ENCODE results near the gene SRSF4. TPM values are rescaled to one million over a fixed set of nuclear protein-coding genes. Genes with fewer than 3 reads are reported as not detected.

Gene SRSF4
- total and polyA plus RNA-seq, 4 donors: 56.7 to 69.3 (median 67.7) TPM

DNA sequence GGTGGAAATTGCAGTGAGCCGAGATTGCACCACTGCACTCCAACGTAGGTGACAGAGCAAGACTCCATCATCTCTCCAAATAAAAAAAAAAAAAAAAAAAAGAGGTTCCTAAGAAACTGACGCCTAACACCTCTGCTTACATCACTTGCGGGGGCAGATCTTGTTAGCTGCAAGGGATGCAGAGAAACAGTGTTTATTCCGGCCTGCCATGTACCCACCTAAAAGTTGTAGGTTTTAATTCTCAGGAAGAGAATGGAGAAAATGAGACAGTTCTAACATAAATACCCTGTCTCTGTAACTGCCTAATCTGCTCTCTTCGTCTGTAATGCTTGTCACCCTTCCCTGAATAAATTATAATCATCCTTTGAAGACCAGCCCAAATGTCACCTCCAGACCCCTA lies 9.0 kb upstream of the SRSF4 start:
- Histone ChIP-seq H3K27ac (ENCODE audit: low read depth in 1 of 2, low read length in 1 of 2) (no peak overlapping the region), H3K27me3 (ENCODE audit: control insufficient read depth in 3 of 3, insufficient read depth in 3 of 3, low read length in 2 of 3) (no peaks in the 10 kb centered on the region), H3K9ac (ENCODE audit: insufficient read depth in 1 of 2, low read length in 2 of 2) (no peak overlapping the region), H3K9me3 (ENCODE audit: control insufficient read depth in 4 of 4, insufficient read depth in 3 of 4, low read length in 3 of 4) (no peaks in the 10 kb centered on the region), H3K4me3 (no peak overlapping the region), H3K4me1 (ENCODE audit: control insufficient read depth in 5 of 5, insufficient read depth in 5 of 5, low read length in 5 of 5) (no peaks in the 10 kb centered on the region), H3K36me3 (ENCODE audit: control insufficient read depth in 4 of 4, insufficient read depth in 4 of 4, low read length in 4 of 4) (peaks cover 0 to 19% (median 8%) of the 10 kb centered on the region in 4 donors)
- DNase-seq (no peak), ATAC-seq (ENCODE audit: insufficient read depth, low FRiP score) (no peak)
- 94 to 95% methylated on average over 6 of the region's 6 CpGs for WGBS, 2 donors
- TF ChIP-seq, protein P1, sequence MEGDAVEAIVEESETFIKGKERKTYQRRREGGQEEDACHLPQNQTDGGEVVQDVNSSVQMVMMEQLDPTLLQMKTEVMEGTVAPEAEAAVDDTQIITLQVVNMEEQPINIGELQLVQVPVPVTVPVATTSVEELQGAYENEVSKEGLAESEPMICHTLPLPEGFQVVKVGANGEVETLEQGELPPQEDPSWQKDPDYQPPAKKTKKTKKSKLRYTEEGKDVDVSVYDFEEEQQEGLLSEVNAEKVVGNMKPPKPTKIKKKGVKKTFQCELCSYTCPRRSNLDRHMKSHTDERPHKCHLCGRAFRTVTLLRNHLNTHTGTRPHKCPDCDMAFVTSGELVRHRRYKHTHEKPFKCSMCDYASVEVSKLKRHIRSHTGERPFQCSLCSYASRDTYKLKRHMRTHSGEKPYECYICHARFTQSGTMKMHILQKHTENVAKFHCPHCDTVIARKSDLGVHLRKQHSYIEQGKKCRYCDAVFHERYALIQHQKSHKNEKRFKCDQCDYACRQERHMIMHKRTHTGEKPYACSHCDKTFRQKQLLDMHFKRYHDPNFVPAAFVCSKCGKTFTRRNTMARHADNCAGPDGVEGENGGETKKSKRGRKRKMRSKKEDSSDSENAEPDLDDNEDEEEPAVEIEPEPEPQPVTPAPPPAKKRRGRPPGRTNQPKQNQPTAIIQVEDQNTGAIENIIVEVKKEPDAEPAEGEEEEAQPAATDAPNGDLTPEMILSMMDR (IDR thresholded peaks at IDR 0.05; ENCODE audit: control extremely low read depth, extremely low read depth): no peak

DNA sequence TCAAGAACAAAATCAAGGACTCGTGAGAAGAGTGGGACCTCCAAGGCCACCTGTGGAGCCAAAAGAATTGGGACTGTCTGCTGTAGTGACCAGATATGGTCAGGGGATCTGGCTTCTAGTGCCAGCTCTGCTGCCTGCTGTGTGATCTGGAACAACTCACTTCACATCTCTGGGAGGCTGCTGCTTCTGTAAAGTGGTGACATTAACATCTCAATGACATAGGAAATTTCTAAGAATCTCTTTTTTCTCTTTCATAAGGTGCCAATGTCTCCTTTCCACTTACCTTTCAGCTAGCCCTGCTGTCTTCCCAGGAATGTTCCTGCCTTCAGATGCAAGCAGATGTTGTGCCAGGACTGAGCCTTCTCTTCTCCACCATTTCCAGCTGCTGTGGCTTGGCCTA lies 5.0 kb upstream of the SRSF4 start:
- ATAC-seq (ENCODE audit: insufficient read depth, low FRiP score): no peak
- H3K9me3 ChIP-seq (ENCODE audit: control insufficient read depth in 4 of 4, insufficient read depth in 3 of 4, low read length in 3 of 4): no peaks in the 10 kb centered on the region
- TF ChIP-seq, protein P1 (IDR thresholded peaks at IDR 0.05; ENCODE audit: control extremely low read depth, extremely low read depth): no peak
- H3K4me3 ChIP-seq: no peak overlapping the region
- DNase-seq: no peak
- H3K27ac ChIP-seq (ENCODE audit: low read depth in 1 of 2, low read length in 1 of 2): no peak overlapping the region
- no peaks in the 10 kb centered on the region for H3K27me3 ChIP-seq (ENCODE audit: control insufficient read depth in 3 of 3, insufficient read depth in 3 of 3, low read length in 2 of 3)
- no peaks in the 10 kb centered on the region for H3K36me3 ChIP-seq (ENCODE audit: control insufficient read depth in 4 of 4, insufficient read depth in 4 of 4, low read length in 4 of 4)
- 96 to 97% methylated on average over 1 of the region's 1 CpG for WGBS, 2 donors
- H3K9ac ChIP-seq (ENCODE audit: insufficient read depth in 1 of 2, low read length in 2 of 2): no peak overlapping the region
- peaks cover 0 to 9% (median 4%) of the 10 kb centered on the region in 5 donors for H3K4me1 ChIP-seq (ENCODE audit: control insufficient read depth in 5 of 5, insufficient read depth in 5 of 5, low read length in 5 of 5)

DNA sequence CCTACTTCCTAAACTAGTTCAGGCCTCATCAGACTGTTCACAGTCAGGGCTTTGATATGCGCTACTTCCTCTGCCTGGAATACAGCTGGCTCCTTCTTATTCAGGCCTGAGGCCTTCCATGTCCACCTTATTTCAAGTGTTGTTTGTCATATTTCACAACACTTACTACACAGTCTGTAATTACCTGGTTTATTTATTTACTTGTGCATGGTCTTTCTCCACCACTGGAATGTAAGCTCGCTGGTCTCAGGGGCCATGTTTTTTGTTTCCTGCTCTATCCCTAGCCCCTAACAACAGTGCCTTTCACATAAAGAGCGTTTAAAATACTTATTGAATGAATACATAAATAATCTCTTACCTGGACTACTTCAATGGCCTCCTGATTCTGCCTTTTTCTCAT lies 4.6 kb upstream of the SRSF4 start:
- Histone ChIP-seq H3K9me3 (ENCODE audit: control insufficient read depth in 4 of 4, insufficient read depth in 3 of 4, low read length in 3 of 4) (no peaks in the 10 kb centered on the region), H3K27ac (ENCODE audit: low read depth in 1 of 2, low read length in 1 of 2) (peak overlapping the region in 1 of 2 donors; percentile 35), H3K36me3 (ENCODE audit: control insufficient read depth in 4 of 4, insufficient read depth in 4 of 4, low read length in 4 of 4) (peaks cover 0 to 3% (median 0%) of the 10 kb centered on the region in 4 donors), H3K9ac (ENCODE audit: insufficient read depth in 1 of 2, low read length in 2 of 2) (no peak overlapping the region), H3K4me1 (ENCODE audit: control insufficient read depth in 5 of 5, insufficient read depth in 5 of 5, low read length in 5 of 5) (peaks cover 0 to 9% (median 4%) of the 10 kb centered on the region in 5 donors), H3K4me3 (no peak overlapping the region), H3K27me3 (ENCODE audit: control insufficient read depth in 3 of 3, insufficient read depth in 3 of 3, low read length in 2 of 3) (no peaks in the 10 kb centered on the region)
- no peak for ATAC-seq (ENCODE audit: insufficient read depth, low FRiP score)
- DNase-seq: no peak
- TF ChIP-seq, protein P1 (IDR thresholded peaks at IDR 0.05; ENCODE audit: control extremely low read depth, extremely low read depth): no peak
- 74 to 83% methylated on average over 3 of the region's 3 CpGs for WGBS, 2 donors

DNA sequence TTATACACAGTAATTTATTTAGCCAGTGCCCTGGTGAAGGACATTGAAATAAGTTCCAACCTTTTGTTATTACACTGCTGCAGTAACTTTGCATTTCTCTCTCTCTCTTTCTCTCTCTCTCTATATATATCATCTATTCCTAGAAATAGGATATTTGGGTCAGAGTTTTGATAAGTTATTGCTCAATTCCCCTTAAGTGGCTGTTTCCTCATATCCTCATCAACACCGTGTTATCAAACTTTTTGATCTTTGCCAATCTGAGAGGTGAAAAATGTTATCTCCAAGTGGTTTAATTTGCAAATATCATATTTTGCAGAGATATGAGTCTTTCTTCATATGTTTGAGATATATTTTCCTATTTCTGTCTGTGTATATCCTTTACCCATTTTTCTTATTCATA lies 1.6 kb upstream of the SRSF4 start:
- WGBS, 2 donors: 17 to 34% methylated on average over 1 of the region's 1 CpG
- peak overlapping the region in 1 of 2 donors; percentile 49 for H3K9ac ChIP-seq (ENCODE audit: insufficient read depth in 1 of 2, low read length in 2 of 2)
- H3K27ac ChIP-seq (ENCODE audit: low read depth in 1 of 2, low read length in 1 of 2): no peak overlapping the region
- DNase-seq (no peak), ATAC-seq (ENCODE audit: insufficient read depth, low FRiP score) (no peak)
- H3K36me3 ChIP-seq (ENCODE audit: control insufficient read depth in 4 of 4, insufficient read depth in 4 of 4, low read length in 4 of 4): peaks cover 0 to 6% (median 4%) of the 10 kb centered on the region in 4 donors
- no peaks in the 10 kb centered on the region for H3K9me3 ChIP-seq (ENCODE audit: control insufficient read depth in 4 of 4, insufficient read depth in 3 of 4, low read length in 3 of 4)
- H3K27me3 ChIP-seq (ENCODE audit: control insufficient read depth in 3 of 3, insufficient read depth in 3 of 3, low read length in 2 of 3): no peaks in the 10 kb centered on the region
- H3K4me3 ChIP-seq: no peak overlapping the region
- H3K4me1 ChIP-seq (ENCODE audit: control insufficient read depth in 5 of 5, insufficient read depth in 5 of 5, low read length in 5 of 5): peaks cover 4 to 31% (median 15%) of the 10 kb centered on the region in 5 donors
- TF ChIP-seq, protein P1 (IDR thresholded peaks at IDR 0.05; ENCODE audit: control extremely low read depth, extremely low read depth): no peak
